Activated naive CD8-positive, alpha-beta T cell treated with anti-CD3 and anti-CD28 coated beads for 36 hours (primary cell): ENCODE measurements around the gene MUC13. TPM values are rescaled to one million over a fixed set of nuclear protein-coding genes. Genes with fewer than 3 reads are reported as not detected.

Experiments used
- total RNA-seq, 2 experiments: library from RNA; stranded (reverse); gene quantifications; one replicate each; pipeline ENCODE4 v1.2.3, GENCODE V29; 2021

Gene MUC13
- total RNA-seq, 2 experiments from 2014 or later: not detected

Other genes starting within 250 kb of the MUC13 start
- gene UMPS, start 204.3 kb downstream of the MUC13 start, total RNA-seq: 10 to 100 TPM; 88.6 to 94.0 TPM
- gene ITGB5, start 47.4 kb downstream of the MUC13 start, total RNA-seq: under 1 TPM; 0.34 to 0.97 TPM
- 10 to 100 TPM; 20.7 to 21.4 TPM for gene HEG1, start 121.2 kb upstream of the MUC13 start, total RNA-seq